HepG2 (cell line): ENCODE data around the gene SPRR5.

Source experiments
- CTCF ChIP-seq: sonication (generic); formaldehyde crosslinking; IDR thresholded peaks from 2 replicates; pipeline ENCODE4 v1.5.0; 2020; ENCODE audit warnings: mild to moderate bottlenecking, missing genetic modification reagents, moderate library complexity
- FOXP4 ChIP-seq: sonication (generic); formaldehyde crosslinking; IDR thresholded peaks from 2 replicates; pipeline ENCODE4 v1.4.0; 2020; ENCODE audit warnings: missing genetic modification reagents
- JUNB ChIP-seq: sonication (generic); formaldehyde crosslinking; IDR thresholded peaks from 2 replicates; pipeline ENCODE4 v1.8.0; 2022; ENCODE audit warnings: missing genetic modification reagents, mild to moderate bottlenecking, borderline replicate concordance
- POLR2A ChIP-seq, 2 experiments: IDR thresholded peaks; 2 replicates each; pipeline ENCODE4 v1.6.1; 2011; ENCODE audit warnings: low read depth in 2 of 2, low read length in 2 of 2, mild to moderate bottlenecking in 1 of 2, moderate library complexity in 1 of 2; ENCODE audit not compliant: insufficient read depth in 1 of 2
- POLR2AphosphoS5 ChIP-seq: IDR thresholded peaks from 2 replicates; pipeline ENCODE4 v1.6.1; 2012; ENCODE audit warnings: low read depth, low read length
- POLR2G ChIP-seq: fragments of 200-400 bp; formaldehyde crosslinking; IDR thresholded peaks from 2 replicates; pipeline ENCODE4 v1.6.1; 2018; ENCODE audit warnings: mild to moderate bottlenecking, low read depth, low read length, moderate library complexity
- RAD51 ChIP-seq: fragments of 450-650 bp; IDR thresholded peaks from 2 replicates; pipeline ENCODE4 v1.6.1; 2016; ENCODE audit warnings: borderline replicate concordance
- TCF7L2 ChIP-seq: IDR thresholded peaks from 2 replicates; pipeline ENCODE4 v1.6.1; 2011; ENCODE audit warnings: mild to moderate bottlenecking, low read depth, low read length, moderate library complexity
- ZBTB43 ChIP-seq: sonication (generic); formaldehyde crosslinking; conservative IDR thresholded peaks from 2 replicates; pipeline ENCODE4 v1.4.0; 2020; ENCODE audit warnings: missing genetic modification reagents
- ZNF512 ChIP-seq: sonication (generic); formaldehyde crosslinking; IDR thresholded peaks from 2 replicates; pipeline ENCODE4 v1.4.0; 2020; ENCODE audit warnings: mild to moderate bottlenecking, missing genetic modification reagents

- no peak for TF ChIP-seq CTCF (CRISPR knock-in tag)
- no peak for TF ChIP-seq POLR2A (IDR thresholded peaks at IDR 0.05; ENCODE audit: insufficient read depth in 1 of 2, low read depth in 2 of 2, low read length in 2 of 2)
- TF ChIP-seq JUNB (CRISPR knock-in tag): no peak
- no peak for TF ChIP-seq FOXP4 (CRISPR knock-in tag)
- no peak for TF ChIP-seq POLR2AphosphoS5
- no peak for TF ChIP-seq POLR2G
- no peak for TF ChIP-seq TCF7L2
- TF ChIP-seq ZNF512 (CRISPR knock-in tag): no peak
- TF ChIP-seq RAD51: no peak
- no peak for TF ChIP-seq ZBTB43
Observed at GRCh38 chr1:152933196-152933595, 13.8 kb upstream of the SPRR5 start.
